B cell (primary cell): ENCODE measurements around the gene DAB2IP. TPM values are rescaled to one million over a fixed set of nuclear protein-coding genes. Genes with fewer than 3 reads are reported as not detected.

Source experiments
- ATAC-seq: fragments of 200-7000 bp; cut with Tn5 transposase; one replicate; pipeline ENCODE4 v1.10.0; 2021; ENCODE audit warnings: low read depth, mild to moderate bottlenecking, moderate number of reproducible peaks, moderate library complexity
- CTCF ChIA-PET: fragments of 350-600 bp; sonication (Branson Sonifier 250); formaldehyde crosslinking; loops from one replicate; lab custom pipeline; 2021; ENCODE audit warnings: antibody characterized with exemption, inconsistent platforms; lab: Charles Lee
- POLR2A ChIA-PET: fragments of 350-600 bp; sonication (Branson Sonifier 250); formaldehyde crosslinking; loops from one replicate; lab custom pipeline; 2021; ENCODE audit warnings: antibody characterized with exemption; lab: Charles Lee
- DNase-seq: peaks from one replicate; pipeline ENCODE4 v3.0.0; 2013
- H2AFZ ChIP-seq: 2 replicates; pipeline ENCODE4 v1.6.1; 2012; ENCODE audit warnings: mild to moderate bottlenecking, low read depth, low read length; ENCODE audit not compliant: insufficient read depth, poor library complexity, severe bottlenecking
- H3K27ac ChIP-seq, 2 donors: 1 replicate in 1 of 2; 2 replicates in 1 of 2; pipeline ENCODE4 v1.5.1; 2012 to 2013; ENCODE audit warnings: low read length in 2 of 2, mild to moderate bottlenecking in 2 of 2, moderate library complexity in 1 of 2
- H3K27me3 ChIP-seq, 4 experiments: fragments of 200-600 bp in 1 of 4; sonication (generic) in 1 of 4; replicated peaks in 1 of 4; 1 replicate in 2 of 4; 2 replicates in 2 of 4; pipeline versions ENCODE4 v1.6.1 to v1.7.0; 2013 to 2016; ENCODE audit warnings: low read length in 3 of 4, mild to moderate bottlenecking in 2 of 4, mixed read lengths in 1 of 4, moderate library complexity in 1 of 4; ENCODE audit not compliant: insufficient read depth in 4 of 4, control insufficient read depth in 3 of 4; ENCODE audit errors: control extremely low read depth in 1 of 4
- H3K36me3 ChIP-seq, 2 experiments: replicated peaks in 1 of 2; 1 replicate in 1 of 2; 2 replicates in 1 of 2; pipeline versions ENCODE4 v1.6.1 to v1.7.1; 2013; ENCODE audit warnings: low read length in 1 of 2; ENCODE audit not compliant: insufficient read depth in 2 of 2, control insufficient read depth in 1 of 2; ENCODE audit errors: control extremely low read depth in 1 of 2, extremely low read depth in 1 of 2
- H3K4me1 ChIP-seq, 2 donors: fragments of 200-600 bp in 1 of 2; sonication (generic) in 1 of 2; 1 replicate in 1 of 2; 2 replicates in 1 of 2; pipeline versions ENCODE4 v1.5.1 to v1.6.1; 2013 to 2017; ENCODE audit warnings: low read length in 2 of 2; ENCODE audit not compliant: control insufficient read depth in 2 of 2, insufficient read depth in 2 of 2
- H3K4me2 ChIP-seq: replicated peaks from 2 replicates; pipeline ENCODE3; 2012; ENCODE audit warnings: mild to moderate bottlenecking, low read depth, low read length; ENCODE audit not compliant: poor library complexity, severe bottlenecking
- H3K4me3 ChIP-seq, 5 experiments: fragments of 200-600 bp in 1 of 5; sonication (generic) in 1 of 5; 1 replicate in 3 of 5; 2 replicates in 2 of 5; pipeline versions ENCODE4 v1.5.1 to v1.7.0; 2011 to 2016; ENCODE audit warnings: low read length in 4 of 5, mild to moderate bottlenecking in 4 of 5, low read depth in 2 of 5, control low read depth in 1 of 5, moderate library complexity in 1 of 5; ENCODE audit not compliant: insufficient read depth in 1 of 5; ENCODE audit errors: control extremely low read depth in 1 of 5, extremely low read depth in 1 of 5
- H3K79me2 ChIP-seq: fragments of 200-600 bp; sonication (generic); one replicate; pipeline ENCODE4 v1.6.0; 2016; ENCODE audit warnings: low read length; ENCODE audit not compliant: control insufficient read depth, insufficient read depth
- H3K9ac ChIP-seq: fragments of 200-600 bp; sonication (generic); 2 replicates; pipeline ENCODE4 v1.6.1; 2017; ENCODE audit warnings: mild to moderate bottlenecking, low read length, moderate library complexity
- H3K9me3 ChIP-seq, 3 donors: one replicate each; pipeline versions ENCODE4 v1.6.1 to v1.7.1; 2013; ENCODE audit warnings: low read length in 2 of 3; ENCODE audit not compliant: control insufficient read depth in 2 of 3, insufficient read depth in 1 of 3; ENCODE audit errors: control extremely low read depth in 1 of 3
- H4K20me1 ChIP-seq: 2 replicates; pipeline ENCODE4 v1.6.0; 2012; ENCODE audit warnings: mild to moderate bottlenecking, low read length; ENCODE audit not compliant: insufficient read depth, control insufficient read depth, poor library complexity, severe bottlenecking
- H3K27ac Mint-ChIP-seq: one replicate; pipeline ENCODE4 v1.8.0; 2021; ENCODE audit warnings: mixed read lengths
- H3K27me3 Mint-ChIP-seq: one replicate; pipeline ENCODE4 v1.8.0; 2021; ENCODE audit warnings: mixed read lengths
- H3K4me1 Mint-ChIP-seq: one replicate; pipeline ENCODE4 v1.8.0; 2021; ENCODE audit warnings: mixed read lengths
- H3K4me3 Mint-ChIP-seq: one replicate; pipeline ENCODE4 v1.8.0; 2021; ENCODE audit warnings: mixed read lengths
- H3K9me3 Mint-ChIP-seq: one replicate; pipeline ENCODE4 v1.8.0; 2022; ENCODE audit warnings: mixed read lengths; ENCODE audit not compliant: insufficient read depth
- CTCF ChIP-seq: fragments of 200-600 bp; IDR thresholded peaks from one replicate; pipeline ENCODE4 v1.8.0; 2022; ENCODE audit warnings: antibody characterized with exemption, mild to moderate bottlenecking
- EZH2 ChIP-seq: IDR thresholded peaks from 2 replicates; pipeline ENCODE4 v1.6.1; 2012; ENCODE audit warnings: borderline replicate concordance, low read depth, mild to moderate bottlenecking, moderate library complexity, low read length; ENCODE audit not compliant: insufficient read depth, poor library complexity, severe bottlenecking
- WGBS: methylation state at CpG from one replicate; pipeline ENCODE4 v1.1.5; 2013; ENCODE audit warnings: missing lambda C conversion rate; ENCODE audit not compliant: insufficient coverage; 5-methylcytosine and 5-hydroxymethylcytosine counted together
- intact Hi-C: fragments of 100-400 bp; cut with micrococcal nuclease; formaldehyde crosslinking; loops from one replicate; pipeline ENCODE4 v1.10.0; 2022
- polyA plus RNA-seq: library from polyadenylated mRNA; depleted of rRNA; stranded (reverse); fragments of >200 nt; gene quantifications from 2 replicates; pipeline ENCODE4 v1.2.3, GENCODE V29; 2012
- total RNA-seq, 2 donors: library from RNA; stranded (reverse); fragments of 120-200 nt in 1 of 2; gene quantifications; 1 replicate in 1 of 2; 2 replicates in 1 of 2; pipeline versions ENCODE4 v1.2.3 to v1.2.4, GENCODE V29; 2013 to 2022

DAB2IP gene
- total and polyA plus RNA-seq, 2 donors (not counting 1 experiment from before 2014, with no cell fraction given): 1.1 to 3.9 TPM

- Histone ChIP-seq H3K27me3 (no peaks in the 10 kb centered on the region), H3K4me3 (no peak overlapping the region), H3K36me3 (no peaks in the 10 kb centered on the region), H3K4me2 (no peak overlapping the region), H3K9me3 (no peaks in the 10 kb centered on the region), H3K4me1 (no peaks in the 10 kb centered on the region), H4K20me1 (no peaks in the 10 kb centered on the region), H2AFZ (no peak overlapping the region), H3K9ac (no peak overlapping the region), H3K27ac (no peak overlapping the region), H3K79me2 (no peaks in the 10 kb centered on the region)
- Mint-ChIP-seq H3K9me3 (no peaks in the 10 kb centered on the region), H3K27me3 (no peaks in the 10 kb centered on the region), H3K4me3 (no peak overlapping the region), H3K27ac (no peak overlapping the region), H3K4me1 (peaks cover 3% of the 10 kb centered on the region)
- TF ChIP-seq EZH2: no peak
- TF ChIP-seq CTCF: no peak
- POLR2A ChIA-PET: no interaction called here
- WGBS: 95% methylated on average over 19 of the region's 19 CpGs
- ATAC-seq: no peak
- intact Hi-C loops: no loop called here
- no peak for DNase-seq
- CTCF ChIA-PET: no interaction called here
Observed at GRCh38 chr9:121766081-121766683, 114.7 kb downstream of the DAB2IP start.

- Histone ChIP-seq H3K9me3 (no peaks in the 10 kb centered on the region), H2AFZ (no peak overlapping the region), H3K4me1 (no peaks in the 10 kb centered on the region), H3K27ac (no peak overlapping the region), H3K79me2 (no peaks in the 10 kb centered on the region), H3K4me3 (no peak overlapping the region), H3K27me3 (no peaks in the 10 kb centered on the region), H4K20me1 (no peaks in the 10 kb centered on the region), H3K36me3 (no peaks in the 10 kb centered on the region), H3K9ac (no peak overlapping the region), H3K4me2 (no peak overlapping the region)
- Mint-ChIP-seq H3K9me3 (no peaks in the 10 kb centered on the region), H3K4me3 (no peak overlapping the region), H3K27ac (no peak overlapping the region), H3K27me3 (no peaks in the 10 kb centered on the region), H3K4me1 (peaks cover 3% of the 10 kb centered on the region)
- CTCF ChIA-PET: no interaction called here
- POLR2A ChIA-PET: no interaction called here
- intact Hi-C loops: no loop called here
- ATAC-seq (no peak), DNase-seq (no peak)
- 94% methylated on average over 9 of the region's 9 CpGs for WGBS
- TF ChIP-seq CTCF: no peak
- TF ChIP-seq EZH2: no peak
Observed at GRCh38 chr9:121767171-121767769, 115.8 kb downstream of the DAB2IP start.
